ENCODE measurements around the gene ADA. TPM values are rescaled to one million over a fixed set of nuclear protein-coding genes. Genes with fewer than 3 reads are reported as not detected.

ADA gene
- total RNA-seq, 2 donors from 2014 or later = 12.8 to 15.9 TPM

GRCh38 chr20:44649126-44649525, 2.4 kb downstream of the ADA start:
- H3K9ac ChIP-seq (ENCODE audit: extremely low read depth, low read length, poor library complexity, severe bottlenecking) = no peak overlapping the region
- no peak for DNase-seq
- H3K27me3 ChIP-seq (ENCODE audit: control insufficient read depth, insufficient read depth, low read length, poor library complexity, severe bottlenecking) = no peaks in the 10 kb centered on the region

DNA sequence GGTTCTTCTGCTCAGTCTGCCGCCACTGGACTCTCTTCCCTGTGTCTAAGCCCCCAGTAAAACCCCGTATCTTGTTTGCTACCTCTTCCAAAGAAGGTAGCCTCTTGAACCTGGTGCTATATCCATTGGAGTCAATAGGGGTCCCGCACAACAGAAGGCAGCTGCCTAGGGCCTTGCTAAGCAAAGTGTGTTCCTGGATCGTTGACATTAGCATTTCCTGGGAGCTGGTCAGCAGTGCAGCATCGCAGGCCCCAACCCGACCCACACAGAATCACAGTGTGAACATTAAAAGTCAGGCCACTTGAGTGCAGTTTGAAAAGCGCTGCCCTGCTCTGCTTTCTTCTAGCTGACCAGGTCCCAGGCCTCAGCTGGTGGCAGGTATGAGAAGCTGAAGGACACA, 2.9 kb downstream of the ADA start:
- H3K4me1 Mint-ChIP-seq = peaks cover 22% of the 10 kb centered on the region
- no peak overlapping the region for H3K4me3 Mint-ChIP-seq
- H3K27ac Mint-ChIP-seq = no peak overlapping the region

More at GRCh38 chr20:44649126-44649525, 2.4 kb downstream of the ADA start:
- Histone ChIP-seq H3K36me3 (ENCODE audit: control insufficient read depth, insufficient read depth, low read length) (no peaks in the 10 kb centered on the region), H3K4me1 (ENCODE audit: control insufficient read depth, insufficient read depth, low read length) (no peaks in the 10 kb centered on the region), H3K4me3 (ENCODE audit: low read length) (no peak overlapping the region), H3K27ac (ENCODE audit: low read depth, low read length) (no peak overlapping the region), H3K9me3 (ENCODE audit: control insufficient read depth, low read length) (no peaks in the 10 kb centered on the region)
- Mint-ChIP-seq H3K4me1 (peaks cover 18% of the 10 kb centered on the region), H3K27me3 (ENCODE audit: insufficient read depth) (peaks cover 18% of the 10 kb centered on the region), H3K4me3 (no peak overlapping the region), H3K27ac (no peak overlapping the region), H3K36me3 (ENCODE audit: low read depth) (no peaks in the 10 kb centered on the region), H3K9me3 (peaks cover 9% of the 10 kb centered on the region)
- TF ChIP-seq, protein P1, sequence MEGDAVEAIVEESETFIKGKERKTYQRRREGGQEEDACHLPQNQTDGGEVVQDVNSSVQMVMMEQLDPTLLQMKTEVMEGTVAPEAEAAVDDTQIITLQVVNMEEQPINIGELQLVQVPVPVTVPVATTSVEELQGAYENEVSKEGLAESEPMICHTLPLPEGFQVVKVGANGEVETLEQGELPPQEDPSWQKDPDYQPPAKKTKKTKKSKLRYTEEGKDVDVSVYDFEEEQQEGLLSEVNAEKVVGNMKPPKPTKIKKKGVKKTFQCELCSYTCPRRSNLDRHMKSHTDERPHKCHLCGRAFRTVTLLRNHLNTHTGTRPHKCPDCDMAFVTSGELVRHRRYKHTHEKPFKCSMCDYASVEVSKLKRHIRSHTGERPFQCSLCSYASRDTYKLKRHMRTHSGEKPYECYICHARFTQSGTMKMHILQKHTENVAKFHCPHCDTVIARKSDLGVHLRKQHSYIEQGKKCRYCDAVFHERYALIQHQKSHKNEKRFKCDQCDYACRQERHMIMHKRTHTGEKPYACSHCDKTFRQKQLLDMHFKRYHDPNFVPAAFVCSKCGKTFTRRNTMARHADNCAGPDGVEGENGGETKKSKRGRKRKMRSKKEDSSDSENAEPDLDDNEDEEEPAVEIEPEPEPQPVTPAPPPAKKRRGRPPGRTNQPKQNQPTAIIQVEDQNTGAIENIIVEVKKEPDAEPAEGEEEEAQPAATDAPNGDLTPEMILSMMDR (conservative IDR thresholded peaks at IDR 0.05) = no peak
- 89 to 100% methylated on average over 3 of the region's 3 CpGs for WGBS, 2 experiments (ENCODE audit: insufficient coverage in 1 of 2, insufficient read length in 1 of 2)

GRCh38 chr20:44648068-44648467, 3.4 kb downstream of the ADA start:
- H3K36me3 ChIP-seq (ENCODE audit: control insufficient read depth, insufficient read depth, low read length) = no peaks in the 10 kb centered on the region
- H3K36me3 Mint-ChIP-seq (ENCODE audit: low read depth) = no peaks in the 10 kb centered on the region
- H3K4me1 ChIP-seq (ENCODE audit: control insufficient read depth, insufficient read depth, low read length) = peaks cover 9% of the 10 kb centered on the region
- no peaks in the 10 kb centered on the region for H3K9me3 ChIP-seq (ENCODE audit: control insufficient read depth, low read length)
- H3K9me3 Mint-ChIP-seq = no peaks in the 10 kb centered on the region
- H3K4me3 Mint-ChIP-seq = no peak overlapping the region
- H3K4me3 ChIP-seq (ENCODE audit: low read length) = no peak overlapping the region
- no peak overlapping the region for H3K27ac Mint-ChIP-seq
- no peaks in the 10 kb centered on the region for H3K27me3 ChIP-seq (ENCODE audit: control insufficient read depth, insufficient read depth, low read length, poor library complexity, severe bottlenecking)
- TF ChIP-seq, protein P1 (conservative IDR thresholded peaks at IDR 0.05) = no peak
- peaks cover 10% of the 10 kb centered on the region for H3K27me3 Mint-ChIP-seq (ENCODE audit: insufficient read depth)
- H3K4me1 Mint-ChIP-seq = peaks cover 25% of the 10 kb centered on the region
- no peak overlapping the region for H3K9ac ChIP-seq (ENCODE audit: extremely low read depth, low read length, poor library complexity, severe bottlenecking)
- WGBS, 2 experiments (ENCODE audit: insufficient coverage in 1 of 2, insufficient read length in 1 of 2) = 90 to 96% methylated on average over 3 to 5 of the region's 5 CpGs
- no peak for DNase-seq
- no peak overlapping the region for H3K27ac ChIP-seq (ENCODE audit: low read depth, low read length)

More for the DNA sequence above, 2.9 kb downstream of the ADA start:
- no peaks in the 10 kb centered on the region for H3K27me3 ChIP-seq (ENCODE audit: control insufficient read depth, insufficient read depth, low read length, poor library complexity, severe bottlenecking)
- no peaks in the 10 kb centered on the region for H3K36me3 ChIP-seq (ENCODE audit: control insufficient read depth, insufficient read depth, low read length)
- no peaks in the 10 kb centered on the region for H3K9me3 ChIP-seq (ENCODE audit: control insufficient read depth, low read length)
- no peak overlapping the region for H3K4me3 ChIP-seq (ENCODE audit: low read length)
- peaks cover 5% of the 10 kb centered on the region for H3K4me1 ChIP-seq (ENCODE audit: control insufficient read depth, insufficient read depth, low read length)
- DNase-seq = peak; percentile 76
- 74% methylated on average over 7 of the region's 7 CpGs for WGBS, 2 experiments (ENCODE audit: insufficient coverage in 1 of 2, insufficient read length in 1 of 2)
- H3K9ac ChIP-seq (ENCODE audit: extremely low read depth, low read length, poor library complexity, severe bottlenecking) = no peak overlapping the region
- Mint-ChIP-seq H3K36me3 (ENCODE audit: low read depth) (no peaks in the 10 kb centered on the region), H3K27me3 (ENCODE audit: insufficient read depth) (peaks cover 15% of the 10 kb centered on the region), H3K9me3 (peaks cover 5% of the 10 kb centered on the region)
- H3K27ac ChIP-seq (ENCODE audit: low read depth, low read length) = no peak overlapping the region
- TF ChIP-seq, protein P1 (conservative IDR thresholded peaks at IDR 0.05) = peak; percentile 59
